Pancreas (tissue), 10 donors: ENCODE measurements around the gene THRAP3. TPM values are rescaled to one million over a fixed set of nuclear protein-coding genes. Genes with fewer than 3 reads are reported as not detected.

Experiments
- ATAC-seq, 4 donors: fragments of 200-7000 bp; cut with Tn5 transposase; one replicate each; pipeline versions ENCODE4 v1.8.0 to v1.9.1; 2020; ENCODE audit warnings: mild to moderate bottlenecking in 4 of 4, moderate library complexity in 4 of 4
- DNase-seq, 6 donors: peaks; one replicate each; pipeline ENCODE4 v3.0.0-alpha.2; 2020
- FAIRE-seq: peaks from 2 replicates; lab custom pipeline; 2012; peaks lifted over from hg19 to GRCh38; lab: Jason Lieb, UNC
- H3K27ac ChIP-seq, 4 donors: fragments of 200-600 bp; sonication (generic); 1 replicate in 3 of 4; 2 replicates in 1 of 4; pipeline versions ENCODE4 v1.5.0 to v1.8.0; 2020
- H3K27me3 ChIP-seq, 4 donors: fragments of 200-600 bp; one replicate each; pipeline ENCODE4 v1.8.0; 2021
- H3K36me3 ChIP-seq, 3 donors: fragments of 200-600 bp; sonication (generic) in 1 of 3; one replicate each; pipeline versions ENCODE4 v1.5.0 to v1.8.0; 2020 to 2021
- H3K4me1 ChIP-seq, 3 donors: fragments of 200-600 bp; one replicate each; pipeline ENCODE4 v1.8.0; 2021
- H3K4me3 ChIP-seq, 4 donors: fragments of 200-600 bp; sonication (generic) in 2 of 4; one replicate each; pipeline versions ENCODE4 v1.5.0 to v1.8.0; 2020 to 2021
- H3K9me3 ChIP-seq, 4 donors: fragments of 200-600 bp; one replicate each; pipeline ENCODE4 v1.8.0; 2021
- WGBS, 2 donors: extraction: QIAGEN DNeasy Blood & Tissue Kit; methylation state at CpG; one replicate each; pipeline ENCODE4 v1.1.7; 2013; 5-methylcytosine and 5-hydroxymethylcytosine counted together
- intact Hi-C, 3 donors: fragments of 100-400 bp; cut with DNase I; formaldehyde crosslinking; loops; one replicate each; pipeline versions ENCODE4 v1.11.1 to v1.14.2; 2022
- polyA plus RNA-seq, 2 donors: library from polyadenylated mRNA; stranded (reverse); fragments of 200-250 nt; gene quantifications; one replicate each; pipeline ENCODE4 v1.2.3, GENCODE V29; 2013
- total RNA-seq, 6 donors: library from RNA; stranded (reverse); fragmentation: NEBNext Ultra II Directional in 4 of 6; extraction: Animal tissue kit (Norgen Biotek cat#: 25700) in 4 of 6; gene quantifications; one replicate each; pipeline versions ENCODE4 v1.2.1 to v1.2.4, GENCODE V29; 2021 to 2023
- TF ChIP-seq, protein P1 (sequence below), 4 donors: fragments of 200-600 bp; sonication (generic) in 3 of 4; IDR thresholded peaks; one replicate each; pipeline versions ENCODE4 v1.5.0 to v1.8.0; 2021; ENCODE audit warnings: antibody characterized with exemption in 4 of 4
- donor health status: healthy with polysubstance abuse.
- donor health status: DM: no; HTN: no; CAD: no; lungs with moderate emphysema.
- donor health status: DM: no; HTN: no; CAD: no.
- donor health status: control.
- donor health status: control.
- donor health status: Bipolar disorder and iron deficiency.
- donor health status: DM: yes; HTN: yes; CAD: no.
- donor health status: DM: no; HTN: no; CAD: no.
- donor health status: DM: no; HTN: no; CAD: no.
- donor health status: DM: yes; HTN: yes; CAD: no.

THRAP3 gene
- total and polyA plus RNA-seq, 8 donors: 17.0 to 54.7 (median 29.9) TPM

DNA sequence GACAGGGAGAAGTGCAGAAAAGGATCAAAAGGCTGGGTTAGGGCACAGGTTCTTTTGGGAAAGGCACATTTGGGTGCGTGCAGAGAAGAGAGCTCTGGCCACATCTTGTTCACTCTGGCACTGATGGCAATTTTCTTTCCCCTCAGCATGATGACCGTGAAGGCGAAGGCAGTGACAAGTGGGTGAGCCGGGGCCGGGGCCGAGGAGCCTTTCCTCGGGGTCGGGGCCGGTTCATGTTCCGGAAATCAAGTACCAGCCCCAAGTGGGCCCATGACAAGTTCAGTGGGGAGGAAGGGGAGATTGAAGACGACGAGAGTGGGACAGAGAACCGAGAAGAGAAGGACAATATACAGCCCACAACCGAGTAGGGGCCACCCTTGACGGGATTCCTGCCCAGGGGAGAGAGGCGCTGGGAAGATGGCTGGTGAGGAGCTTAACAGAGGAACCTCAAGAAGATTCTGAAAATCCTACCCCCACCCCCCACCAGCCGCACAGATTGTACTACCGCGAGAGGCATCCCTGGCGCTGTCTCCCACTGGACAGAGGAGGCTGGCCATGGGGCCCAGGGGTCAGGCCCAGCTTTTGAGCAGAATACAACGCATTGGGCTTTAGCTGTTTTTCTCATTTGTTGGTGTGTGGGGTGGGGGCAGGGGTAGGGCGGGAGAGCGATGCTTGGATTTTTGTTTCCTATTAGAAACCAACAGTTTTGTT lies 79.6 kb downstream of the THRAP3 start:
- FAIRE-seq: no peak
- TF ChIP-seq, protein P1, sequence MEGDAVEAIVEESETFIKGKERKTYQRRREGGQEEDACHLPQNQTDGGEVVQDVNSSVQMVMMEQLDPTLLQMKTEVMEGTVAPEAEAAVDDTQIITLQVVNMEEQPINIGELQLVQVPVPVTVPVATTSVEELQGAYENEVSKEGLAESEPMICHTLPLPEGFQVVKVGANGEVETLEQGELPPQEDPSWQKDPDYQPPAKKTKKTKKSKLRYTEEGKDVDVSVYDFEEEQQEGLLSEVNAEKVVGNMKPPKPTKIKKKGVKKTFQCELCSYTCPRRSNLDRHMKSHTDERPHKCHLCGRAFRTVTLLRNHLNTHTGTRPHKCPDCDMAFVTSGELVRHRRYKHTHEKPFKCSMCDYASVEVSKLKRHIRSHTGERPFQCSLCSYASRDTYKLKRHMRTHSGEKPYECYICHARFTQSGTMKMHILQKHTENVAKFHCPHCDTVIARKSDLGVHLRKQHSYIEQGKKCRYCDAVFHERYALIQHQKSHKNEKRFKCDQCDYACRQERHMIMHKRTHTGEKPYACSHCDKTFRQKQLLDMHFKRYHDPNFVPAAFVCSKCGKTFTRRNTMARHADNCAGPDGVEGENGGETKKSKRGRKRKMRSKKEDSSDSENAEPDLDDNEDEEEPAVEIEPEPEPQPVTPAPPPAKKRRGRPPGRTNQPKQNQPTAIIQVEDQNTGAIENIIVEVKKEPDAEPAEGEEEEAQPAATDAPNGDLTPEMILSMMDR (IDR thresholded peaks at IDR 0.05): no peak
- no peaks in the 10 kb centered on the region for H3K9me3 ChIP-seq
- intact Hi-C loops: no loop called here
- WGBS, 2 donors: 92 to 93% methylated on average over 23 of the region's 23 CpGs
- no peak overlapping the region for H3K27ac ChIP-seq
- no peak for DNase-seq
- H3K4me3 ChIP-seq: no peak overlapping the region
- no peaks in the 10 kb centered on the region for H3K27me3 ChIP-seq
- no peak for ATAC-seq
- peaks cover 0 to 31% (median 20%) of the 10 kb centered on the region in 3 donors for H3K36me3 ChIP-seq
- H3K4me1 ChIP-seq: peaks cover 0 to 7% (median 0%) of the 10 kb centered on the region in 3 donors

DNA sequence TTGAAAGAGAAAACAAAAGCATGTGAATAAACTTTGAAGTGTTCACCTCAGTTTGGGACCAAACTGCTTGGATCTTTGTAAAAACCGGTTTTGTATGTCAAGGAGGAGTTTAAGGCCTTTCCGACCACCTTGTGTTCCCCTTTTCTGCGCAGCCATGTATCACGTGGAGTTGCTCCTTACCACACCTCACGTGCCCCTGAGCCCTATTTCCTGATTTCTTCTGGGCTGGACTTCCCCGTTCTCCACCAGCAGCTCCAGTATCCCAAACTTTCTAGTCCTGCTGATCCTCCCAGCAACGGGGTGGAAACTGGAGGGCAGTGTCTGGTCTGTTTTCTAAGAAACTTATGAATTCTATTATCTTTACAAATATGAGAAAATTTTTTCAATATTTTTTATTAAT lies 80.3 kb downstream of the THRAP3 start:
- Histone ChIP-seq H3K4me1 (peaks cover 0 to 7% (median 0%) of the 10 kb centered on the region in 3 donors), H3K9me3 (no peaks in the 10 kb centered on the region), H3K4me3 (no peak overlapping the region), H3K27me3 (no peaks in the 10 kb centered on the region), H3K27ac (no peak overlapping the region), H3K36me3 (peaks cover 0 to 31% (median 20%) of the 10 kb centered on the region in 3 donors)
- peak; percentile 20 for FAIRE-seq
- WGBS, 2 donors: 83 to 90% methylated on average over 7 of the region's 7 CpGs
- intact Hi-C loops: no loop called here
- no peak for ATAC-seq
- DNase-seq: peak in 1 of 6 donors; percentile 32
- TF ChIP-seq, protein P1 (IDR thresholded peaks at IDR 0.05): no peak

DNA sequence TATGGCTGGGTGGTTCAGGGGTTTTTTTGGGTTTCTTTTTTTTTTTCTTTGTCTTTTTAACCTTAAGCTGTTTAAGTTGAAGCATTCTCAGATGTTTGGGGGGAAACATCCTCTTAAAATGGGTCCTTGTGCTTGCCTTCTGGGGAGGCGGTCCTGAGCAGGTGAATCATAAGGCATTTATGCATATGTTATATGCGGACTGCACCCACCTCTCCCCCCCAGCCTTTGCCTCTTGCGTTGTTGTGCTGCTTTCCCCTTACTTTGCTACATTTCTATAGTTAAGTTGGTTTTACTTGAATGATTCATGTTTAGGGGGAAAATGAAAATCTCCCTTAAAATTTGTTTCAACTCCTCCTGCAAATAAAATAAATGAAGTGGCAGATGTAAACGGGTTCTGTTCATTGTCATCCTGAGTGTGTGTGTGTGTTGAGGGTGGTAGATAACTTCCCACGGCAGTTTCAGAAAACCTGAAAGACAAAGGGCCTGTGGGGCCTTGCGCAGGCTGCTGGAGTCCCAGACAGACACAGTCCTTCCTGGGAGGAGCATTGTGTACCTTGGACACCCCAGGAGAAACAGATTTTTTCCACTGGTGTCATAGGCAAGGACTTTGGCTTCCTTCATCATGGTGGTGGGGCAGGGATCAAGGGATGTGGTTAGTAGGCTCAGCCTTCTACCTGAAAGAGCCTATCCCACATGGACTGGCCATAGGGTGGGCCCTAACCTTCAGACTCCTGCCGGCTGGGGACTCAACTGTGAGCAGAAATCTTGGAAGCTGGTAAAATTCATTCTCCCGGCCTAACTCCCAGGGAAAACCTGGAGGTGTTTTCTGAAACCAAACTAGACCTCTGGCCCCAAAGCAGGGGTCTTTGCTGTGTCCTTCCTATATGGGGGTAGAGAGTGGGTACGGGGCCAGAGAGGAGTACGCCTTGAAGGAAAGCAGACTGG lies 81.0 kb downstream of the THRAP3 start:
- FAIRE-seq (no peak), DNase-seq (no peak), ATAC-seq (no peak)
- Histone ChIP-seq H3K27ac (no peak overlapping the region), H3K9me3 (no peaks in the 10 kb centered on the region), H3K4me1 (peaks cover 0 to 7% (median 0%) of the 10 kb centered on the region in 3 donors), H3K4me3 (no peak overlapping the region), H3K36me3 (peaks cover 0 to 31% (median 20%) of the 10 kb centered on the region in 3 donors), H3K27me3 (no peaks in the 10 kb centered on the region)
- TF ChIP-seq, protein P1 (IDR thresholded peaks at IDR 0.05): no peak
- intact Hi-C loops: no loop called here
- WGBS, 2 donors: 83 to 86% methylated on average over 10 of the region's 10 CpGs

DNA sequence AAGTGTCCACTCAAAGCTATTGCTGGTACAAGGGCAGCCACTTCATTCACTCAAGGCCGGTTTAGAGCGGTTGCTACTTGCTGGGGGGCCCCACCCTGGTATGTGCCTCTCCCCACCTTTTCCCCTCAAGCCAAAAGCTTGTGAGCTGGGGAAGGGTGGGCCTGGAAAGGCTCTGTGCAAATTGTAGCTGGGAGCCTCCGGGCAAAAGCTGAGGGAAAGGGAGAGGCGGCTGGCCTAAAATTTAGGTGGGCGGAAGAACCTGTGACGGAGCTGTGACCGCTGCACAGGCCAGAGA lies 81.6 kb downstream of the THRAP3 start:
- TF ChIP-seq, protein P1 (IDR thresholded peaks at IDR 0.05): no peak
- no peak for FAIRE-seq
- DNase-seq: no peak
- Histone ChIP-seq H3K36me3 (peaks cover 0 to 27% (median 20%) of the 10 kb centered on the region in 3 donors), H3K4me3 (peak overlapping the region in 2 of 4 donors; percentile 44 to 70), H3K9me3 (no peaks in the 10 kb centered on the region), H3K27me3 (no peaks in the 10 kb centered on the region), H3K27ac (no peak overlapping the region), H3K4me1 (peaks cover 0 to 4% (median 0%) of the 10 kb centered on the region in 3 donors)
- intact Hi-C loops: no loop called here
- 65 to 69% methylated on average over 7 of the region's 7 CpGs for WGBS, 2 donors
- ATAC-seq: no peak
